MM.1S (cell line): ENCODE data around the gene ERC2.

Experiments used
- CTCF ChIP-seq: fragments of 300-600 bp; sonication (generic); IDR thresholded peaks from 2 replicates; pipeline ENCODE4 v1.5.1; 2016; ENCODE audit warnings: antibody characterized with exemption, low read length, mixed read lengths
- EZH2phosphoT487 ChIP-seq: fragments of 300-600 bp; sonication (generic); IDR thresholded peaks from 2 replicates; pipeline ENCODE4 v1.6.1; 2018; ENCODE audit warnings: antibody characterized with exemption, low read length

DNA sequence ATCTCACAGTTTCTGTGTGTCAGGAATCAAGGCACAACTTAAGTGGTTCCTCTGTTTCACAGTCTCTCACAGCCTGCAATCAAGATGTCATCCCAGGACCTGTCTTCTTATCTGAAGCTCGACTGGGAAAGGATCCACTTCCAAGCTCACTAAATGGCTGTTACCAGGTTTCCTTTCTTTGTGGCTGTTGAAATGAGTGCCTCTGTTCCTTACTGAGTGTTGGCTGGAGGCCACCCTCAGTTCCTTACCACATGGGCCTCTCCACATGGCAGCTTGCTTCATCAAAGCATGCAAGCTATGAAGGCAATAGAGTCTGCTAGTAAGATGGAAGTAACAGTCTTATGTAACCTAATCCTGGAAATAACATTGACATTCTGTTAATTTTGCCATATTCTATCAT, 174.0 kb downstream of the ERC2 start:
- TF ChIP-seq CTCF (no peak), EZH2phosphoT487 (no peak)
